Measurements from ENCODE around the gene SOX18. TPM values are rescaled to one million over a fixed set of nuclear protein-coding genes. Genes with fewer than 3 reads are reported as not detected.

SOX18 gene
- total and polyA plus RNA-seq, 2 experiments from 2014 or later: 0.21 TPM; not detected in 1

DNA sequence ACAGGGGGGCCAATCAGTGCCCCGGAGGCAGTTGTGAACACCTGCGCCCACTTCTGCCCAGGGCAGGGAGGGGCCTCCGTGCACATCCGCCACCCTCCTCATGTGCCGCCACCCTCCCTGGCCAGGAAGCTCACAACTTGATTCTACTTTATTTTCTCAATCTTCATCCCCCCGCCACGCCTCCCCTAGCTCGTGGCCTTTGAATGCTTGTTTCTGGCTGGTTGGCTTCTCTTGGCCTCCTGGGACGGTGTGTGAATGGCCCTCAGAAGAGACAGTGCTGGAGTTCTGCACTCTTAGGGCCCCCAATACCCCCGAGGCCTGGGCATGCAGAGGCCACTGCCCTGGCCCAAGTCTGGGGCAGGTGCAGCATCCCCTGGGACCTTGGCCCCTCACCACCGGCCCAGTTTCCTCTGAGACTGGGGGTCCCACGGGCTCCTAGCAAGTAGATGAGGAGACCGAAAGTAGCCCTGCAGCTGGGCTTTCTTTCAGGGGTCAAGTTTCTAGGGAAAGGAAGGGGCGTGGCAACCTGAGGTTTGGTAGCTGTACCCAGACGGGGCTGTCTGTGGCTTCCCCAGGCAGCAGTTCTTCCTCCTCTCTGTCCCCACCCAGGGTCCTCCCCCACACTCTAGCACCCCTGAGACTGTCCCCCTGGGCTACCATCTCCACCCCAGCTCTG is 28.6 kb upstream of the SOX18 start:
- H3K9me2 ChIP-seq (ENCODE audit: insufficient read depth): no peaks in the 10 kb centered on the region
- Mint-ChIP-seq H3K27ac (no peak overlapping the region), H3K4me1 (peaks cover 27% of the 10 kb centered on the region; the same call in 2 of the 3 replicates), H3K27me3 (ENCODE audit: insufficient read depth, low read depth, poor library complexity) (peaks cover 32% of the 10 kb centered on the region), H3K4me3 (peak overlapping the region; percentile 7; the same call in 1 of the 3 replicates), H3K9me3 (no peaks in the 10 kb centered on the region), H3K36me3 (ENCODE audit: low read depth) (peaks cover 2% of the 10 kb centered on the region; the same call in 1 of the 3 replicates)
- H2AFZ ChIP-seq: no peak overlapping the region
- H3K79me2 ChIP-seq (replicated peaks; ENCODE audit: insufficient read depth): no peaks in the 10 kb centered on the region
- H3K4me3 ChIP-seq: peak overlapping the region; percentile 75; the same call in 1 of the 2 replicates
- ATAC-seq (peak; percentile 3; the same call in 2 of the 3 replicates), DNase-seq (ENCODE audit: low spot score) (peak; percentile 57)
- H3K27ac ChIP-seq (ENCODE audit: low read depth): no peak overlapping the region
- H3K4me2 ChIP-seq: peak overlapping the region; percentile 88; the same call in 1 of the 2 replicates
- peaks cover 19% of the 10 kb centered on the region; the same call in 1 of the 2 replicates for H3K4me1 ChIP-seq (ENCODE audit: insufficient read depth)
- TF ChIP-seq CREB1 (CRISPR knock-in tag; IDR thresholded peaks at IDR 0.05; ENCODE audit: low read depth) (no peak), EZH2 (IDR thresholded peaks at IDR 0.05; ENCODE audit: low read depth, unreplicated experiment) (no peak), JUNB (IDR thresholded peaks at IDR 0.05; ENCODE audit: unreplicated experiment) (no peak), EZH2phosphoT487 (IDR thresholded peaks at IDR 0.05; ENCODE audit: unreplicated experiment) (no peak), STAT1 (IDR thresholded peaks at IDR 0.05; ENCODE audit: unreplicated experiment) (no peak), ZNF331 (CRISPR knock-in tag; IDR thresholded peaks at IDR 0.05; ENCODE audit: low read depth) (no peak), ZNF114 (CRISPR knock-in tag; IDR thresholded peaks at IDR 0.05) (no peak), POLR2AphosphoS5 (IDR thresholded peaks at IDR 0.05; ENCODE audit: low read depth) (no peak), NANOG (IDR thresholded peaks at IDR 0.05; ENCODE audit: borderline replicate concordance) (no peak)
- TF ChIP-seq, protein P1, sequence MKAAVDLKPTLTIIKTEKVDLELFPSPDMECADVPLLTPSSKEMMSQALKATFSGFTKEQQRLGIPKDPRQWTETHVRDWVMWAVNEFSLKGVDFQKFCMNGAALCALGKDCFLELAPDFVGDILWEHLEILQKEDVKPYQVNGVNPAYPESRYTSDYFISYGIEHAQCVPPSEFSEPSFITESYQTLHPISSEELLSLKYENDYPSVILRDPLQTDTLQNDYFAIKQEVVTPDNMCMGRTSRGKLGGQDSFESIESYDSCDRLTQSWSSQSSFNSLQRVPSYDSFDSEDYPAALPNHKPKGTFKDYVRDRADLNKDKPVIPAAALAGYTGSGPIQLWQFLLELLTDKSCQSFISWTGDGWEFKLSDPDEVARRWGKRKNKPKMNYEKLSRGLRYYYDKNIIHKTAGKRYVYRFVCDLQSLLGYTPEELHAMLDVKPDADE (IDR thresholded peaks at IDR 0.05): no peak
- TF ChIP-seq, protein P2, sequence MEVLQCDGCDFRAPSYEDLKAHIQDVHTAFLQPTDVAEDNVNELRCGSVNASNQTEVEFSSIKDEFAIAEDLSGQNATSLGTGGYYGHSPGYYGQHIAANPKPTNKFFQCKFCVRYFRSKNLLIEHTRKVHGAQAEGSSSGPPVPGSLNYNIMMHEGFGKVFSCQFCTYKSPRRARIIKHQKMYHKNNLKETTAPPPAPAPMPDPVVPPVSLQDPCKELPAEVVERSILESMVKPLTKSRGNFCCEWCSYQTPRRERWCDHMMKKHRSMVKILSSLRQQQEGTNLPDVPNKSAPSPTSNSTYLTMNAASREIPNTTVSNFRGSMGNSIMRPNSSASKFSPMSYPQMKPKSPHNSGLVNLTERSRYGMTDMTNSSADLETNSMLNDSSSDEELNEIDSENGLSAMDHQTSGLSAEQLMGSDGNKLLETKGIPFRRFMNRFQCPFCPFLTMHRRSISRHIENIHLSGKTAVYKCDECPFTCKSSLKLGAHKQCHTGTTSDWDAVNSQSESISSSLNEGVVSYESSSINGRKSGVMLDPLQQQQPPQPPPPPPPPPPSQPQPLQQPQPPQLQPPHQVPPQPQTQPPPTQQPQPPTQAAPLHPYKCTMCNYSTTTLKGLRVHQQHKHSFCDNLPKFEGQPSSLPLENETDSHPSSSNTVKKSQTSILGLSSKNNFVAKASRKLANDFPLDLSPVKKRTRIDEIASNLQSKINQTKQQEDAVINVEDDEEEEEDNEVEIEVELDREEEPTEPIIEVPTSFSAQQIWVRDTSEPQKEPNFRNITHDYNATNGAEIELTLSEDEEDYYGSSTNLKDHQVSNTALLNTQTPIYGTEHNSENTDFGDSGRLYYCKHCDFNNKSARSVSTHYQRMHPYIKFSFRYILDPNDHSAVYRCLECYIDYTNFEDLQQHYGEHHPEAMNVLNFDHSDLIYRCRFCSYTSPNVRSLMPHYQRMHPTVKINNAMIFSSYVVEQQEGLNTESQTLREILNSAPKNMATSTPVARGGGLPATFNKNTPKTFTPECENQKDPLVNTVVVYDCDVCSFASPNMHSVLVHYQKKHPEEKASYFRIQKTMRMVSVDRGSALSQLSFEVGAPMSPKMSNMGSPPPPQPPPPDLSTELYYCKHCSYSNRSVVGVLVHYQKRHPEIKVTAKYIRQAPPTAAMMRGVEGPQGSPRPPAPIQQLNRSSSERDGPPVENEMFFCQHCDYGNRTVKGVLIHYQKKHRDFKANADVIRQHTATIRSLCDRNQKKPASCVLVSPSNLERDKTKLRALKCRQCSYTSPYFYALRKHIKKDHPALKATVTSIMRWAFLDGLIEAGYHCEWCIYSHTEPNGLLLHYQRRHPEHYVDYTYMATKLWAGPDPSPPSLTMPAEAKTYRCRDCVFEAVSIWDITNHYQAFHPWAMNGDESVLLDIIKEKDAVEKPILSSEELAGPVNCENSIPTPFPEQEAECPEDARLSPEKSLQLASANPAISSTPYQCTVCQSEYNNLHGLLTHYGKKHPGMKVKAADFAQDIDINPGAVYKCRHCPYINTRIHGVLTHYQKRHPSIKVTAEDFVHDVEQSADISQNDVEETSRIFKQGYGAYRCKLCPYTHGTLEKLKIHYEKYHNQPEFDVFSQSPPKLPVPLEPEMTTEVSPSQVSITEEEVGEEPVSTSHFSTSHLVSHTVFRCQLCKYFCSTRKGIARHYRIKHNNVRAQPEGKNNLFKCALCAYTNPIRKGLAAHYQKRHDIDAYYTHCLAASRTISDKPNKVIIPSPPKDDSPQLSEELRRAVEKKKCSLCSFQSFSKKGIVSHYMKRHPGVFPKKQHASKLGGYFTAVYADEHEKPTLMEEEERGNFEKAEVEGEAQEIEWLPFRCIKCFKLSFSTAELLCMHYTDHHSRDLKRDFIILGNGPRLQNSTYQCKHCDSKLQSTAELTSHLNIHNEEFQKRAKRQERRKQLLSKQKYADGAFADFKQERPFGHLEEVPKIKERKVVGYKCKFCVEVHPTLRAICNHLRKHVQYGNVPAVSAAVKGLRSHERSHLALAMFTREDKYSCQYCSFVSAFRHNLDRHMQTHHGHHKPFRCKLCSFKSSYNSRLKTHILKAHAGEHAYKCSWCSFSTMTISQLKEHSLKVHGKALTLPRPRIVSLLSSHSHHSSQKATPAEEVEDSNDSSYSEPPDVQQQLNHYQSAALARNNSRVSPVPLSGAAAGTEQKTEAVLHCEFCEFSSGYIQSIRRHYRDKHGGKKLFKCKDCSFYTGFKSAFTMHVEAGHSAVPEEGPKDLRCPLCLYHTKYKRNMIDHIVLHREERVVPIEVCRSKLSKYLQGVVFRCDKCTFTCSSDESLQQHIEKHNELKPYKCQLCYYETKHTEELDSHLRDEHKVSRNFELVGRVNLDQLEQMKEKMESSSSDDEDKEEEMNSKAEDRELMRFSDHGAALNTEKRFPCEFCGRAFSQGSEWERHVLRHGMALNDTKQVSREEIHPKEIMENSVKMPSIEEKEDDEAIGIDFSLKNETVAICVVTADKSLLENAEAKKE (CRISPR knock-in tag; IDR thresholded peaks at IDR 0.05): no peak
- TF ChIP-seq, protein P3, sequence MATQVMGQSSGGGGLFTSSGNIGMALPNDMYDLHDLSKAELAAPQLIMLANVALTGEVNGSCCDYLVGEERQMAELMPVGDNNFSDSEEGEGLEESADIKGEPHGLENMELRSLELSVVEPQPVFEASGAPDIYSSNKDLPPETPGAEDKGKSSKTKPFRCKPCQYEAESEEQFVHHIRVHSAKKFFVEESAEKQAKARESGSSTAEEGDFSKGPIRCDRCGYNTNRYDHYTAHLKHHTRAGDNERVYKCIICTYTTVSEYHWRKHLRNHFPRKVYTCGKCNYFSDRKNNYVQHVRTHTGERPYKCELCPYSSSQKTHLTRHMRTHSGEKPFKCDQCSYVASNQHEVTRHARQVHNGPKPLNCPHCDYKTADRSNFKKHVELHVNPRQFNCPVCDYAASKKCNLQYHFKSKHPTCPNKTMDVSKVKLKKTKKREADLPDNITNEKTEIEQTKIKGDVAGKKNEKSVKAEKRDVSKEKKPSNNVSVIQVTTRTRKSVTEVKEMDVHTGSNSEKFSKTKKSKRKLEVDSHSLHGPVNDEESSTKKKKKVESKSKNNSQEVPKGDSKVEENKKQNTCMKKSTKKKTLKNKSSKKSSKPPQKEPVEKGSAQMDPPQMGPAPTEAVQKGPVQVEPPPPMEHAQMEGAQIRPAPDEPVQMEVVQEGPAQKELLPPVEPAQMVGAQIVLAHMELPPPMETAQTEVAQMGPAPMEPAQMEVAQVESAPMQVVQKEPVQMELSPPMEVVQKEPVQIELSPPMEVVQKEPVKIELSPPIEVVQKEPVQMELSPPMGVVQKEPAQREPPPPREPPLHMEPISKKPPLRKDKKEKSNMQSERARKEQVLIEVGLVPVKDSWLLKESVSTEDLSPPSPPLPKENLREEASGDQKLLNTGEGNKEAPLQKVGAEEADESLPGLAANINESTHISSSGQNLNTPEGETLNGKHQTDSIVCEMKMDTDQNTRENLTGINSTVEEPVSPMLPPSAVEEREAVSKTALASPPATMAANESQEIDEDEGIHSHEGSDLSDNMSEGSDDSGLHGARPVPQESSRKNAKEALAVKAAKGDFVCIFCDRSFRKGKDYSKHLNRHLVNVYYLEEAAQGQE (IDR thresholded peaks at IDR 0.05; ENCODE audit: unreplicated experiment): no peak
- TF ChIP-seq, protein P4, sequence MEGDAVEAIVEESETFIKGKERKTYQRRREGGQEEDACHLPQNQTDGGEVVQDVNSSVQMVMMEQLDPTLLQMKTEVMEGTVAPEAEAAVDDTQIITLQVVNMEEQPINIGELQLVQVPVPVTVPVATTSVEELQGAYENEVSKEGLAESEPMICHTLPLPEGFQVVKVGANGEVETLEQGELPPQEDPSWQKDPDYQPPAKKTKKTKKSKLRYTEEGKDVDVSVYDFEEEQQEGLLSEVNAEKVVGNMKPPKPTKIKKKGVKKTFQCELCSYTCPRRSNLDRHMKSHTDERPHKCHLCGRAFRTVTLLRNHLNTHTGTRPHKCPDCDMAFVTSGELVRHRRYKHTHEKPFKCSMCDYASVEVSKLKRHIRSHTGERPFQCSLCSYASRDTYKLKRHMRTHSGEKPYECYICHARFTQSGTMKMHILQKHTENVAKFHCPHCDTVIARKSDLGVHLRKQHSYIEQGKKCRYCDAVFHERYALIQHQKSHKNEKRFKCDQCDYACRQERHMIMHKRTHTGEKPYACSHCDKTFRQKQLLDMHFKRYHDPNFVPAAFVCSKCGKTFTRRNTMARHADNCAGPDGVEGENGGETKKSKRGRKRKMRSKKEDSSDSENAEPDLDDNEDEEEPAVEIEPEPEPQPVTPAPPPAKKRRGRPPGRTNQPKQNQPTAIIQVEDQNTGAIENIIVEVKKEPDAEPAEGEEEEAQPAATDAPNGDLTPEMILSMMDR (conservative IDR thresholded peaks at IDR 0.05; ENCODE audit: low read depth in 2 of 2): no peak
- 0 out of 2 replicates have a peak, but pooled peaks cover 5% of the 10 kb centered on the region for H3F3A ChIP-seq (replicated peaks; ENCODE audit: low read depth)
- H3K36me3 ChIP-seq (ENCODE audit: insufficient read depth): no peaks in the 10 kb centered on the region
- H4K20me1 ChIP-seq (replicated peaks; ENCODE audit: insufficient read depth): no peaks in the 10 kb centered on the region
- peaks cover 24% of the 10 kb centered on the region for H3K27me3 ChIP-seq (ENCODE audit: insufficient read depth)

Measured in GM23338 (cell line).